Left lung (tissue), 10 donors: ENCODE measurements around the gene KRT23. TPM values are rescaled to one million over a fixed set of nuclear protein-coding genes. Genes with fewer than 3 reads are reported as not detected.

ENCODE experiments used
- ATAC-seq: fragments of 200-7000 bp; cut with Tn5 transposase; one replicate; pipeline ENCODE4 v1.9.1; 2020; ENCODE audit warnings: moderate library complexity
- DNase-seq, 4 donors: peaks; one replicate each; pipeline ENCODE4 v3.0.0-alpha.2; 2013 to 2020
- H3K27ac ChIP-seq, 2 donors: fragments of 200-600 bp; sonication (generic) in 1 of 2; one replicate each; pipeline versions ENCODE4 v1.5.0 to v1.8.0; 2020 to 2021
- H3K27me3 ChIP-seq, 2 donors: fragments of 200-600 bp; sonication (generic) in 1 of 2; one replicate each; pipeline versions ENCODE4 v1.5.0 to v1.8.0; 2020 to 2021
- H3K36me3 ChIP-seq, 2 donors: fragments of 200-600 bp; sonication (generic) in 1 of 2; one replicate each; pipeline versions ENCODE4 v1.5.0 to v1.8.0; 2020 to 2021
- H3K4me1 ChIP-seq, 2 donors: fragments of 200-600 bp; one replicate each; pipeline ENCODE4 v1.8.0; 2021
- H3K4me3 ChIP-seq, 2 donors: fragments of 200-600 bp; sonication (generic) in 1 of 2; one replicate each; pipeline versions ENCODE4 v1.5.0 to v1.8.0; 2020 to 2021; ENCODE audit warnings: mild to moderate bottlenecking in 1 of 2
- H3K9me3 ChIP-seq, 2 donors: fragments of 200-600 bp; sonication (generic) in 1 of 2; one replicate each; pipeline versions ENCODE4 v1.5.0 to v1.8.0; 2020 to 2021
- CTCF ChIP-seq, 2 donors: fragments of 200-600 bp; sonication (generic) in 1 of 2; IDR thresholded peaks; one replicate each; pipeline versions ENCODE4 v1.5.0 to v1.8.0; 2021; ENCODE audit warnings: antibody characterized with exemption in 2 of 2
- intact Hi-C, 2 donors: fragments of 100-400 bp; cut with DNase I; formaldehyde crosslinking; loops; one replicate each; pipeline versions ENCODE4 v1.11.2 to v1.14.2; 2022
- polyA plus RNA-seq, 6 donors: library from polyadenylated mRNA; unstranded; fragments of 120-200 nt; gene quantifications; one replicate each; pipeline ENCODE4 v1.2.1, GENCODE V29; 2013; ENCODE audit not compliant: insufficient read length in 6 of 6
- total RNA-seq, 2 donors: library from RNA; stranded (reverse); fragmentation: NEBNext Ultra II Directional; extraction: Animal tissue kit (Norgen Biotek cat#: 25700); gene quantifications; one replicate each; pipeline ENCODE4 v1.2.1, GENCODE V29; 2021
- donor health status: DM: no; HTN: yes; CAD: no.
- donor health status: DM: no; HTN: no; CAD: no.

The KRT23 gene
- total and polyA plus RNA-seq, 8 donors, result 0.09 to 5.6 (median 0.29) TPM; not detected in 1

GRCh38 chr17:40888196-40888720 lies 49.2 kb downstream of the KRT23 start:
- Histone ChIP-seq H3K27me3 (peaks cover 0 to 62% of the 10 kb centered on the region in 2 donors), H3K4me3 (no peak overlapping the region), H3K36me3 (no peaks in the 10 kb centered on the region), H3K4me1 (no peaks in the 10 kb centered on the region), H3K9me3 (no peaks in the 10 kb centered on the region), H3K27ac (no peak overlapping the region)
- intact Hi-C loops, result no loop called here
- no peak for DNase-seq
- no peak for TF ChIP-seq CTCF (IDR thresholded peaks at IDR 0.05)
- ATAC-seq, result peak; percentile 75

GRCh38 chr17:40886090-40886489 lies 51.4 kb downstream of the KRT23 start:
- Histone ChIP-seq H3K9me3 (no peaks in the 10 kb centered on the region), H3K36me3 (no peaks in the 10 kb centered on the region), H3K4me3 (no peak overlapping the region), H3K27ac (no peak overlapping the region), H3K27me3 (peaks cover 0 to 53% of the 10 kb centered on the region in 2 donors), H3K4me1 (no peaks in the 10 kb centered on the region)
- ATAC-seq (no peak), DNase-seq (no peak)
- no peak for TF ChIP-seq CTCF (IDR thresholded peaks at IDR 0.05)
- intact Hi-C loops, result no loop called here

DNA sequence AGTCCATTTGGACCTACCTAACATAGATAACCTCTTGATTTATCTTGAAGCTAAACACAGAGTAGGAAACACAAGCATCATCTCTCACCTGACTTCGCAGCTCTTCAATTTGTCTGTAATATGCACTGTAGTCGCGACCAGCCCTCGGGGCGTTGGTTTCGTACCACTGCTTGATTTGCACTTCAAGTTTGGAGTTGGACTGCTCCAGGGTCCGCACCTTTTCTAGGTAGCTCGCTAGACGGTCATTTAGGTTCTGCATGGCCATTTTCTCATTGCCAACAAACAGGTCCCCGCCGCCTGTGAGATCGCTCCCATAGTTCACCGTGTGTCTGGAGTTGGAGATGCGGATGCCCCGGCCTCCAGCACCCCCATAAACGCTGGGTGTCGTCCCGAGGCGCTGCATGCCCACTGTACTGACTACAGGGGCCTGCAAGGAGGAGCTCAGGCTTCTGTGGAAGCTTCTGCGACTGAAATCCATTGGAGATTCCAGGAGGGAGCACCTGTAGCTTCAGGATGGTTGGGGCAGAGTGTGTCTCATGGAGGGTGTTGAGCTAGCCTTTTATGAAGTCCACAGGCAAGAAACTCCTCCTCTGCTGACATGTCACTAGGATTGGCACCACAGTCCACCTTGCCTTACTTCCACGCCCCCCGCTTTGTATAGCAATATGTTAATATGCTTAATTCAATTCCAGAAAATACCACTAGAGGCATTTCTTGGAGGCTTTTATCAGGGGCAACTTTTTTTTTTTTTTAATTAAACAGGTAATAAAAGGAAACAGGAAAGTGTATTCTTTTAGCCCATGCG lies 52.5 kb downstream of the KRT23 start, which contains the start of gene KRT20:
TSS of gene KRT20 (minus strand) at position 535 of the 805 bp plus-strand sequence. CDS start at position 478, 57 bp downstream.
- H3K9me3 ChIP-seq, result no peaks in the 10 kb centered on the region
- no peak for ATAC-seq
- intact Hi-C loops, result no loop called here
- no peak within 1 kb of the TSS for H3K4me3 ChIP-seq
- no peaks in the 10 kb centered on the region for H3K4me1 ChIP-seq
- peaks cover 0 to 46% of the 10 kb centered on the region in 2 donors for H3K27me3 ChIP-seq
- TF ChIP-seq CTCF (IDR thresholded peaks at IDR 0.05), result no peak
- H3K36me3 ChIP-seq, result no peaks in the 10 kb centered on the region
- H3K27ac ChIP-seq, result no peak within 1 kb of the TSS
- DNase-seq, result no peak

- DNase-seq (no peak), ATAC-seq (no peak)
- no peak overlapping the region for H3K27ac ChIP-seq
- H3K9me3 ChIP-seq, result no peaks in the 10 kb centered on the region
- H3K4me1 ChIP-seq, result no peaks in the 10 kb centered on the region
- H3K36me3 ChIP-seq, result no peaks in the 10 kb centered on the region
- intact Hi-C loops, result no loop called here
- TF ChIP-seq CTCF (IDR thresholded peaks at IDR 0.05), result no peak
- no peak overlapping the region for H3K4me3 ChIP-seq
- peaks cover 0 to 36% of the 10 kb centered on the region in 2 donors for H3K27me3 ChIP-seq
Measured at GRCh38 chr17:40883626-40884334, 53.7 kb downstream of the KRT23 start.

DNA sequence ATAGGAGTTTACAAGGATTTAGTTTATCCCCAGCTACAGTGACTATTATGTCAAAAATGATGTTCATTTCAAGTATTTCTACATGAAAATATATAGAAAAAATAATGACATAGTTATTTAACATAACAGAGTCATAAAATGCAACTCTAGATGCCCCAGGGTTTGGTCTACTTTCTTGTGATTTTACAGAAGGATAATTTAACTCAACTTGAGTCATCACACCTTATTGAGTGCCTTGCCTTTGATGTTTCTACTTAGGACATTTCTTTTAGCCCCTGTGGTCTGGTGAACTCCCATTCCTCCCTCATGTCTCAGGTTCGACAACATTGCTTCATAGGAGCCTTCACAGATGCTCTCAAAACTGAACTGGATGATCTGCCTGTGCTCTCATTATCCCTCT lies 54.4 kb downstream of the KRT23 start:
- no peak overlapping the region for H3K4me3 ChIP-seq
- intact Hi-C loops, result no loop called here
- ATAC-seq, result no peak

More for the DNA sequence above, 54.4 kb downstream of the KRT23 start:
- H3K27ac ChIP-seq, result no peak overlapping the region
- no peak for TF ChIP-seq CTCF (IDR thresholded peaks at IDR 0.05)
- no peaks in the 10 kb centered on the region for H3K9me3 ChIP-seq
- DNase-seq, result no peak
- H3K4me1 ChIP-seq, result no peaks in the 10 kb centered on the region
- H3K36me3 ChIP-seq, result no peaks in the 10 kb centered on the region
- H3K27me3 ChIP-seq, result peaks cover 0 to 28% of the 10 kb centered on the region in 2 donors
